Esophagus muscularis mucosa (tissue), 4 donors: Measurements from ENCODE around the gene PRX.
A peak's percentile ranks its signal among the peaks of the same experiment; 100 is the strongest.

Experiments used
- EP300 ChIP-seq: sonication (generic); formaldehyde crosslinking; IDR thresholded peaks from one replicate; pipeline ENCODE4 v1.6.1; 2017; ENCODE audit warnings: antibody characterized with exemption
- POLR2A ChIP-seq: fragments of 450-650 bp; IDR thresholded peaks from one replicate; pipeline ENCODE4 v1.6.1; 2017; ENCODE audit warnings: antibody characterized with exemption, moderate library complexity, mild to moderate bottlenecking, low read depth
- POLR2AphosphoS5 ChIP-seq, 2 donors: sonication (generic); formaldehyde crosslinking; IDR thresholded peaks; one replicate each; pipeline ENCODE4 v1.6.1; 2017; ENCODE audit warnings: antibody characterized with exemption in 2 of 2
- TF ChIP-seq, protein P1 (sequence below), 3 experiments: fragments of 200-600 bp in 2 of 3; fragments of 450-650 bp in 1 of 3; sonication (generic) in 2 of 3; IDR thresholded peaks; one replicate each; pipeline ENCODE4 v1.5.1; 2017 to 2019; ENCODE audit warnings: antibody characterized with exemption in 3 of 3, mild to moderate bottlenecking in 2 of 3, moderate library complexity in 1 of 3

GRCh38 chr19:40392894-40393517, 20.2 kb downstream of the PRX start:
- TF ChIP-seq, protein P1, sequence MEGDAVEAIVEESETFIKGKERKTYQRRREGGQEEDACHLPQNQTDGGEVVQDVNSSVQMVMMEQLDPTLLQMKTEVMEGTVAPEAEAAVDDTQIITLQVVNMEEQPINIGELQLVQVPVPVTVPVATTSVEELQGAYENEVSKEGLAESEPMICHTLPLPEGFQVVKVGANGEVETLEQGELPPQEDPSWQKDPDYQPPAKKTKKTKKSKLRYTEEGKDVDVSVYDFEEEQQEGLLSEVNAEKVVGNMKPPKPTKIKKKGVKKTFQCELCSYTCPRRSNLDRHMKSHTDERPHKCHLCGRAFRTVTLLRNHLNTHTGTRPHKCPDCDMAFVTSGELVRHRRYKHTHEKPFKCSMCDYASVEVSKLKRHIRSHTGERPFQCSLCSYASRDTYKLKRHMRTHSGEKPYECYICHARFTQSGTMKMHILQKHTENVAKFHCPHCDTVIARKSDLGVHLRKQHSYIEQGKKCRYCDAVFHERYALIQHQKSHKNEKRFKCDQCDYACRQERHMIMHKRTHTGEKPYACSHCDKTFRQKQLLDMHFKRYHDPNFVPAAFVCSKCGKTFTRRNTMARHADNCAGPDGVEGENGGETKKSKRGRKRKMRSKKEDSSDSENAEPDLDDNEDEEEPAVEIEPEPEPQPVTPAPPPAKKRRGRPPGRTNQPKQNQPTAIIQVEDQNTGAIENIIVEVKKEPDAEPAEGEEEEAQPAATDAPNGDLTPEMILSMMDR (IDR thresholded peaks at IDR 0.05), result peak in 1 of 3 experiments; percentile 30
- TF ChIP-seq POLR2A (no peak), EP300 (no peak), POLR2AphosphoS5 (IDR thresholded peaks at IDR 0.05) (no peak)
